Activated CD4-positive, alpha-beta T cell treated with anti-CD3 and anti-CD28 coated beads, Interleukin-2, amount 50 U/mL, for 24 hours (primary cell): ENCODE data around the gene RIOK3.
"Not testable (repeated sequence)": the region's sequence is repeated elsewhere in the genome, so short reads cannot be mapped to it uniquely, and the experiment has no call there.

Source experiments
- DNase-seq, 2 donors: peaks; one replicate each; pipeline ENCODE4 v3.0.0-alpha.2; 2020; ENCODE audit warnings: low read depth in 1 of 2, low spot score in 1 of 2

The RIOK3 gene

DNA sequence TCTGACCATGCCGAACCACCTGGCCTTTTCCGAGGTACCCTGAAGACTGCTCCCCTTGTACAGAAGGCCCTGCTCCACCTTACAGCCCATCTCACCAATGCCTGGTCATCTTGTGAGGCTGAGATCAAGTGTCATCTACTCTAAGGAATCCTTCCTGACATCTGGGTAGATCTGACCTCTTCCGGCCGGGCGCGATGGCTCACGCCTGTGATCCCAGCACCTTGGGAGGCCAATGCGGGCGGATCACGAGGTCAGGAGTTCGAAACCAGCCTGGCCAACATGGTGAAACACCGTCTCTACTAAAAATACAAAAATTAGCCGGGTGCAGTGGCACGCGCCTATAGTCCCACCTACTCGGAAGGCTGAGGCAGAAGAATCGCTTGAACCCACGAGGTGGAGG lies 2.1 kb upstream of the RIOK3 start:
- no peak for DNase-seq

DNA sequence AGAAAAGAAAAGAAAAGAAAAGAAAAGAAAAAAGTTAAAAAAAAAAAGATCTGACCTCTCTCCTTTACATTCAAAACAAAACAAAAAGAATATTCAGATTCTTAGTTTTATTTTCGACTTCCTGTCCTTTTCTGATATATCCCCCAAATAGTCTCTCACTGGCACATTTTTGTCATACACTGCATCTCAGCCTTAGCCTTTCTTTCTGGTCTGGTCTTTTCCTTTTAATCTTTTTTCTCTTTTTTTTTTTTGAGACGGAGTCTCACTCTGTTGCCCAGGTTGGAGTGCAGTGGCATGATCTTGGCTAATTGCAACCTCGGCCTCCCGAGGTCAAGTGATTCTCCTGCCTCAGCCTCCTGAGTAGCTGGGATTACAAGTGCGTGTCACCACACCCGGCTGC lies 1.6 kb upstream of the RIOK3 start:
- DNase-seq: no peak

DNA sequence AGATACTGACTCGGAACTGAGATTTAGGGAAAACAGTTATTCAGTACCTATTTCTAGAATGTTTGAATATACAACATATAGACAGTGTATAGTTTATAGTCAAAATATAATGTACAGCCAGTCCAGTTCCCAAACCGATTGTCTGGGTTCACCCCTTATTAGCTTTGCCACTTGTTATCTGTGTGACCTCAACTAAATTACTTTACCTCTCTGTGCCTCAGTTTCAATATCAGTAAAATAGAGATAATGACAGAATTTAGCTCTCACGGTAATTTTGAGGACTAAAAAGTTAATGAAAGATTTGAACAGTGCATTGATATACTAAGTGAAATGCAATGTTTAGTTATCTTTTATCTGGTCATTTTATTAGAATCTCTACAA lies 750 bp upstream of the RIOK3 start:
- DNase-seq: no peak

DNA sequence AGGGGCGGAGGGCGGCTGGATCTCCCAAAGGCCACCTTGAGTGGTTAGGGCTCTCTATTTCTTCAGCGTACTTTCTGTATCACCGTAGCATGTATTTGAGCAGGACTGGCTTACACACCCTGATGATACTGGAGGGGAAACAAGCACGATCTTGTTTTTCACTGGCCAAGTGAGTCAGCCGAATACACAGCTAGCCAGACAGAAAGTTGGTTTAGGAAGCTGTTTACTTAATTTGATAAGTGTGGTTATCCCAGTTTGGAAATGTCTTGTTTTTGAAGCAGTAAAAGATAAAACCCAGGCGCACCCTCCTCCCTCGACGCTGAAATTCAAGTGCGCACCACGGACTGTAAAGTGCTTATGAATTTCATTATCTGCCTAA lies 582 bp downstream of the RIOK3 start:
- peak in 1 of 2 donors; percentile 2 for DNase-seq

DNA sequence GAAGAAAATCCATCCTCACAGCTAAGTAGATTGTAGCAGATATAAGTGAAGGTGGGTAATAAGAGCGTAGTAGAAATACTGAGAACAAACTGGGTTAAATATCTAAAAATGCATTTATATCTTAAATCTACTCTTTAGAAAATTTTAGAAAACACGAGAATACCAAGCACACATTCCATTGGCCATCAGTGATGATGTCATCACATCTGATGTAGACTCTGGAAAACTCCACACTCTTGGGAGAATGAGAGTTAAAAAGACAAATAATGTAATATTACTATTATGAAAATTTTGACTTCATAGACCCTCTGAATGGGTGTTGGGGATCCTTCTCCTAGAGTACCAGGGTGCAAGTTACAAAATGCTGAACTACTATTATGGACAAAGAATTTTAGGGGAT lies 3.7 kb downstream of the RIOK3 start:
- DNase-seq: no peak

DNA sequence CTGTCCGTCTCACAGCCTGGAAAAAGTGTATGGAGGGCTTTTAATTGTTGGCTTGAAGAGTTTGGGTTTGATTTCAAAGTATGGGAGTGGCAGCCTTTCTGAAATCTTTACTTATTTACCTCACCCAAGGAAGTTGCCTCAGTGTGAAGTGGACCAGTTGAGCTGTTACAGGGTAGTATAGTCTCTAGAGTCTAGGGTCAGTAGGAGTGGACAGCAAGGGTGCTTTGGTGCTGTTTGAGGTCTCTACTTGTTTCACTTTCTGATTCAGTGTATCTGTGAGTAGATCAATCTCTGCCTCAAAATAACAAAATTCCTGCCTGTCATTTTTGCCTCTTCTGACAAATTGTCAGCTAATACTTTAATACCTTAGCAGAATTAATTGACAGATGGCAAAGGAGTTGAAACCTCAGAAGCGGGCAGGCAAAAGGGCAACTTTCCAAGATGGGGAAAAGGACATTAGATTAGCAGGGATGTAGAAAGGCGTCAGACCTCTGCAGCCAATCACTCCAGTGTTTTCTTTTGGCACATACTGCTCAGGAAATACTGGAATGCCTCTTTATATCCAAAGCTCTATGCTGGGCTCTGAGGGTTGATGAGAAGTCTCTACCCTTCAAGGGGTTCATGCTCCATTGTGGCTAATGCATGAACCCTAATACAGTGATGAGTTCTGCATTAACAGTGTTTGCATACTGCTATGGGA lies 5.9 kb downstream of the RIOK3 start:
- no peak for DNase-seq

DNA sequence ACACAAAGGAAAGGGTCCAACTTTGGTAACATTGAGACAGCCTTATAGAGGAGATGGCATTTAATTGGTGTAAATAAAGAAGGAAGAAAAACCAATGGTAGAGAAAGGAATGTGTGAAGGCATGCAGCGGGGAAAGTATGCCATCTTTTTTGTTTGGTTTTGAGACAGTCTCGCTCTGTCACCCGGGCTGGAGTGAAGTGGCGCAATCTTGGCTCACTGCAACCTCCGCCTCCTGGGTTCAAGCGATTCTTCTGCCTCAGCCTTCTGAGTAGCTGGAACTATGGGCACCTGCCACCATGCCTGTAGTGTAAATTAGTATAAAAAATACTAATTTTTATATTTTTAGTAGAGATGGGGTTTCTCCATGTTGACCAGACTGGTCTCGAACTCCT lies 6.4 kb downstream of the RIOK3 start:
- DNase-seq: no peak

DNA sequence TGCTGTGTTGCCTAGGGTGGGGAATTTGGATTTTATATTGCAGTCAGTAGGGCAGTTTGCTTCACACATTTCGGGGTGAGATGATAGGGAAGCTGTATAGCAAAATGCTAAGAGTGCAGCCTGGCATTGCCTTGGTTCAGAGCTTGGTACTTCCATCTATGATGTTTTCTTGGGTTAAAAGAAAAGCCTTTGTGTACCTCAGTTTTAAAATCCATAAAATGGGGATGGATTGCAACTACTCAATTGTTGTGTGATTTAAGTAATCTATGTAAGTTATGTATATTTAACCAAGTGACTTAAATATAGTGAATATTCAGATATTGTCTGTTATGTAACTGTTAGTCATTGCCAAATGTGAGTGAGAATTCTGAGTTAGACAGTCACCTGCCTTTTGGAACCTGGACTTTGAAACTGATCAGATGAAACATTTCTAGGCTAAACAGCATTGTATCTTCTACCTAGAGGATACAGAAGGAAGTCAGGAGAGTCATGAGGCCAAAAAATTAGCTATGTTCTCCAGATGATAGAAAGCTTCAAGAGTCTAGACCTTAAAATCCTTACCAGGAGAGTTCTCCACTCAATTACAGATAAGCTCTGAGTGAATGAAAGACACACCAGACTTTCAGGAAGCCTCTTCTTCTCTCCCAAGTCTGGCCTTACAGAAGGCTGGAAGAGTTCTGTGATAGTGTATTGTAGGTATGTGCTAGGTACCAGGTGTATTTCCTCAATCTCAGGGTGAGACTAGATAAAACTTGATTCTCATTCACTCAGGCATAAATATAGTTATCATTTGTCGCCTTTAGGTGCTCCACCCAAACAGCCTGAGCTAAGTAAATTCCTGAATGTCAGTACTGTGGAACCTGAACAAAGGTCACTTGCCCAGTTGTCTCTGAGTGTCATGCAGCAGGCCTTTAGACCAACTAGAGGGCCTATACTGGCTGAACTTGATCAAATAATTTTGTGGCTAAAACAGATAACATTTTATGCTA lies 7.5 kb downstream of the RIOK3 start:
- DNase-seq: no peak

DNA sequence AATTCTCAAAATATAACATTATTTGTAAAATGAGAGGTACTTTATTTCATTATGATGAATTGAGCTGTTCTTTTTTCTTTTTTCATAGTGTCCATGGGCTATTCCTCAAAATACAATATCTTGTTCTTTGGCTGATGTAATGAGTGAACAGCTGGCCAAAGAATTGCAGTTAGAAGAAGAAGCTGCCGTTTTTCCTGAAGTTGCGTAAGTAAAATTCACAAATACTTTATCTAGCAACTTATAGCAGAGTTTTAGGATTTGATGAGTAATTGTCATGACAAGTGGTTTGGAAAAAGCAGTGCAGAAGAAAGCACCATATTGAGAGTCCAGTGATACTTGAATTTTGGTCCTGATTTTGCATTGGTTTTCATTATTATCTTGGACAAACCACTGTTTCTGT lies 9.8 kb downstream of the RIOK3 start:
- DNase-seq: no peak

DNA sequence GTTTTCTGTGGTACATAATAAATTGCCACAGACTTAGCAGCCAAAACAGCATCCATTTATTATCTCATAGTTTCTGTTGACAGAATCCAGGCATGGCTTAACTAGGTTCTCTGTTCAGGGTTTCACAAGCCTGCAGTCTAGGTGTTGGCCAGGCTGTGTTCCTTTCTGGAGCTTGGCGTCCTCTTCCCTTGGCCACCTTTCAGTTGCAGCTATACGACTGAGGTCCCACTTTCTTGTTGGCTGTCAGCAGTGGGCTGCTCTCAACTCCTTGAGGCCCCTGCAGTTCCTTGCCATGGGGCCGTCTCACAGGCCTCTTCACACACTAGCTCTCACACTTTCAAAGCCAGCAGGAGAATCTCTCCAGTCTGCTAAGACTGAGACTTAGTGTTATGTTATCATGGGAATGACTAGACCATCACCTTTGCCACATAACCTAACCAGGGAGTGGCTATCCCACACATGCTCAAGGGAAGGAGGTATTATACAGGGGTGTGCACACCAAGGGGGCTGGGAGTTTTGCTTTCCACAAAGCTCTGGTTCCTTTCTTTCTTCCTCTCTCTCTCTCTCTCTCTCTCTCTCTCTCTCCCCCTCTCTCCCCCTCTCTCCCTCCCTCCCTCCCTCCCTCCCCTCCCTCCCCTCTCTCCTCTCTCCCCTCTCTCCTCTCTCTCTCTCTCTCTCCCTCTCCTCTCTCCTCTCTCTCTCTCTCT lies 15.8 kb downstream of the RIOK3 start:
- DNase-seq: no peak

DNA sequence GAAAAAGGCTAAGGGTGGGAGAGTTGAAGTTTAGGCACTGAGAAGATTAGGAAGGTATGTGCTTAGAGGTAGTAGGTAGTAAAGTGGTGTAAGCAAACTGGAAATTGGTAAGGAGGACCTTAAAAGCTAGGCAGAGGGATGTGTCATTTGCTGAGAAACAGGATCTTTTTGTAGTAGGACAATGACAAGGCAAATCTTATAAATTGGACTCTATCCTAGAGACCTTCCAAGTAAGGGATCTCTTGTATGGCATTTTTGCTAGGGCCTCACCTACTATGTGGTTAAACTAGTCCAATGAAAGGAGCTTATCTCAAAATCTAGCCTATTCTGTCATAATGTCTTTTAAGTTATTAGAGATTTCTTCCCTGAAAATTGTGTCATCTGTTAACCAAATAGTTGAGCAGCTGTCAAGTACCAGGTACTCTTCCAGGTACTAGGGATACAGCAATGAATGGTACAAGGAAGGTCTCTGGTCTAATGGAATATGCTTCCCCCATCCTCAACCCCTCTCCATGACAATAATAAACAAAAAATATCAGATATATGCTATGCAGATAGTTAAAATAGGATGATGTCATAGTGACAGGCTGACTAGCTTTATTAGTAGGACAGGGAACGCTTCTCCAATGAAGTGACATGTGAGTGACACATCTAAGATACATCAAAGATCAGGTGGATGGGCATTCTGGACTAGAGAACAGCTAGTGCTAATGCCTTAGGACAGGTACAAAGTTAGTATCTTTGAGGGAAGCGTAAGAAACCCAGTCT lies 17.7 kb downstream of the RIOK3 start:
- no peak for DNase-seq

DNA sequence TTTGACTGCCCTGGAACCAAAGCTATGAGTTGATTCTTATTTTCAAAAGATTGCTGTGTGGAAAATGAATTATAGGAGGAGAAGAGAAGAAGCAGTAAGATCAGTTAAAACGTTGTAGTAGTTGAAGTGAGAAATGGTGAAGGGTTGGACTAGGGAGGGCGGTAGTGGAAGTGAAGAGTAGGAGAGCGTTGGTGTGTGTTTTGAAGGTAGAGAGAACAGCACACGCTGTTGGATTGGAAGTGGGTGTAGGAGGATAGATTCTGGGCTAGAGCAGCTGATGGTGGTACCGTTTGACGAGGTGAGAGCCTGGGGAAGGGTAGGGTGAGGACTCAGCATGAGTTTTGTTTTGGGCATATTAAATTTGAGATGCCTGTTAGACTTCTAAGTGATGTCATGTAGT lies 18.4 kb downstream of the RIOK3 start:
- no peak for DNase-seq

DNA sequence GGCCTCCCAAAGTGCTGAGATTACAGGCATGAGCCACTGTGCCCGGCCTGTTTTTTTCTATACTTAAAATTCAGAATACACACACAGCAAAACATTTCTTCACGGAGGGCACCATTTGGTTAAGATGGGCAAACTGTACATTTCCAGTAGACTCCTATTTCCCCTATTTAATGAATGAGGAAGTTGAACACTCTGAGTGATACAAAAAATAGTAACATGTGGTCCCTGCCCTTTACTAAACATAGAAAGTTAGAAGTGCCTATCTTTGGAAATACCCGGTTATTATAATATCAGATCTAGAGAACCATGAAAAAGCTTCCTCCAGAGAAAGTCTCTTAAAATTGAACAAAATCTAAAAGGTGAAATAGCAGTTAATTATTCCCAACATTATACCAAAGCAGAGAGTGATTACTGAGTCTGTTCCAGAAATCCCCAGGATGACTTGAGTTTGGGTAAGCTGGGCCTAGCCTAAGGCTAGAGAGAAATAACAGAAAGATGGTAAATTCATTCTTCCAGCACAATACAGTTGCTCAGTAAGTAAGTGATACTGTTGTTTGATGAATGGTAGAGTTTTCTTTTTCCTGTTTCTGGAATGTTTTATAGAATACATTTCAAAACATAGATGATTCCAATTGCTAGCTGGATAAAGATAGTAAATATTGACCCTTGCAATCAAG lies 26.9 kb downstream of the RIOK3 start:
- no peak for DNase-seq

DNA sequence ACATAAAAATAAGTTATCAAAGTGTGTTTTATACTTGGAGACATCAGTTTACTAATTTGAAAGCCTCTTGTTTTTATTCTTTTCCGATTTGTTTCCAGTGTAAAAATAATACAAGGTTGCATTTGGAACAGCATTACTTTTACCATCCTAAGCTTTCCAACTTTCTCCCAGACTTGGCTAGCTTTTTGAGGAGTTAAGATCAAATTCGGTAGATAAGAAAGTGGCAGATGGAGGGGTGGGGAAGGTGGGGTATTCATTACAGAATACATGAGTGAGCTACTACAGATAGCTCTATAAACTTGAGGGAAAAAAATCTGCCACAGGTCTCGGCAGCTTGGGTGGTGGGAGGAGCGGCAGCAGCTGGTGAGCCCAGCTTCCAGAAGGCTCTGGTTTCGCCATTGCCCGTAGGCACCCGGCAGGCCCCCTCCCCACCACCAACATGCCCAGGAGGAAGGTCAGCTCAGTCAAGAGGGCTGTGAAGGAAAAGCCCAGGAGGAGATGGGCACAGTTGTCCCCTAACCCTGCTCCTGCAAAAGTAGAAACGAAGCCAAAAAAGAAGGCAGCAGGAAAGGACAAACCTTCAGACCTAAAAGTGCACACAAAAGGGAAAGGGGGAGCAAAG lies 31.6 kb downstream of the RIOK3 start:
- no peak for DNase-seq

DNA sequence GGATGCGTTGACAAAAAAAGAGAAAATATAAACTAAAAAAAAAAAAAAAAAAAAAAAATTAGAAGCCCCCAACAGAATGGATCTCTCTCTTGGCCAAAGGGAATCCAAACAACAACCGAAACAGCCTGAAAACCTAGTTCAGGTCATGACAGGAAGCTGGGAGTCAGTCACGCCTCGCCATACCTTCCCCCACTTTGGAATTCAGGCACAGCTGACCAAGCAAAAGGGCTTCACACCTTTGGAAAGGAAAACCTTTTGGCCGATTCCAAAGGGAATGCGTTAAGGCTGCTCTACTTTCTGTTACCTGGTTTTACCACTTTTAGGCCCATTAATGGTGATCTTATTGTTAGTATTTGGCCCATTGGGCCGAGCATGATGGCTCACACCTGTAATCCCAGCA lies 32.3 kb downstream of the RIOK3 start:
- DNase-seq: no peak

DNA sequence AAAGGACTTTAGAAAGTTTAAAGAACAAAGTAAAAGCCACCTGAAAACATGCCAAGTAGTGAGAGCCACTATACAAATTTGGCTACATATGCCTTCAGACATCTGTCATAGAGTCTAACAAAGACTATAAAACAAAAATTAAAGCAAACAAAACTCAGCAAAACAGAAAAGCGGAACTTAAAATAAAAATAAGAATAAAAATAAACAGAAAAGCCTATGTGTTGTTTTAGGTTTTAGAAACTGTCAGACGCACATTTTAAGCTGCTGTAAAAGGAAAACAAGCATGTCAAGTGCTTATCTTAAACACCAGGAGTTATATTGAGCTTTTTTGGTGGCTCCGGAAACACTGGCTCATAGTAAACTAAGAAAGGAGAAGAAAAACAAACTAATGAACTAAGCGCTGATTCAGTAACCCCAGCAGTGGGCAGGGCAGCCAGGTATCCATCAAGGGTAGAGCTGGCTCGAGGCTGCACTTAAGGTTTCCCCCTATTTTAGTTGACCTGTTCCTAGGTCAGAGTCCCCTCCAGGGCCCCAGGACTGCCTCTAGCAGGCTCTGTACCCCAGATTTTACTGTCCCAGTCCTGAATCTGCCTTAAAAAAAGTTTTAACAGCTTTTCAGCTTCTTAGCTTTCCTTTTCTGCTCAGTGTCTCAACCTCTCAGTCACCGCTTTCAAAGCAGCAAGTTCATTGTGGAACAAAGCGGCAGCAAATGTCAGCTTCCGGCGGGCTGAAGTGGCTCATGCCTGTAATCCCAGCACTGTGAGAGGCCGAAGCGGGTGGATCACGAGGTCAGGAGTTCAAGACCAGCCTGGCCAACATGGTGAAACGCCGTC lies 34.9 kb downstream of the RIOK3 start:
- peak in 1 of 2 donors; percentile 25 for DNase-seq

DNA sequence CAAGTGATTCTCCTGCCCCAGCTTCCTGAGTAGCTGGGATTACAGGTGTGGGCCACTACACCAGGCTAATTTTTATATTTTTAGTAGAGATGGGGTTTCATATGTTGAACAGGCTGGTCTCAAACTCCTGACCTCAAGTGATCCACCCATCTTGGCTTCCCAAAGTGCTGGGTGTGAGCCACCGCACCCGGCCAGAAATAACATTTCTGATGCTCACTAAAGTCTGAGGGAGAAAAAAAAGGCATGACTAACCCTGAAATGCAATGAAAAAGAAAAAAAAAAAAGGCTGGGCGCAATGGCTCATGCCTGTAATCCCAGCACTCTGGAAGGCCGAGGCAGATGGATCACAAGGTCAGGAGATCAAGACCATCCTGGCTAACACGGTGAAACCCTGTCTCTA lies 36.5 kb downstream of the RIOK3 start:
- DNase-seq: not testable (repeated sequence)

DNA sequence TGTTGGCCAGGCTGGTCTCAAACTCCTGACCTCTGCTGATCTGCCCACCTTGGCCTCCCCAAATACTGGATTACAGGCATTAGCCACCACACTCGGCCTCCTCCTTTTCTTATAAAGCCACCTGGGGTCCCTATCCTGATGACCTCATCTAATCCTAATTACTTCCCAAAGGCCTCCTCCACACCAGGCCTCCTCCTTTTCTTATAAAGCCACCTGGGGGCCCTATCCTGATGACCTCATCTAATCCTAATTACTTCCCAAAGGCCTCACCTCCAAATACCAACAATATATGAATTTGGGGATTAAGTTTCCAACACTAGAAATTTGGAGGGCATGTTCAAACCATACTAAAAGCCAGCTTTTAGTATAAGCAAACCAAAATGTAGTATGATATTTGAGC lies 40.6 kb downstream of the RIOK3 start:
- DNase-seq: no peak

DNA sequence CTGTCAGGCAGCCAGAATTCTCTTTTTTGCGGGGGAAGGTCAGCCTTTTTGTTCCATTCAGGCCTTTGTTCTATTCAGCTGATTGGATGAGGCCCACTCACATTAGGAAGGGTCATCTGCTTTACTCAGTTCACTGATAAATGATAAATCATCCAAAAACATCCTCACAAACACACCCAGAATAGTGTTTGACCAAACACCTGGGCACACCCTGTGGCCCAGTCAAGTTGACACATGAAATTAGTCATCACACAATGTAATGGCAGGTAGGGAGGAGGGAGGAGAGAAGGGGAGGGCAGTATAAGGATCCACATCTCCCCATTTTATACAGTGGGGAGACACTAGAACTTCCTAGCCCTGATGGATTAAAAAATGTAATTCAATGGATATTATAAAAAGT lies 41.9 kb downstream of the RIOK3 start:
- no peak for DNase-seq
